ENCODE results near the gene PPP1CC.

The PPP1CC gene

GRCh38 chr12:110687396-110688169, 55.1 kb downstream of the PPP1CC start:
- DNase-seq (ENCODE audit: low read depth), result no peak

- no peak for DNase-seq (ENCODE audit: low read depth)
These were observed 56.3 kb downstream of the PPP1CC start for GRCh38 chr12:110686294-110686903.

- no peak for DNase-seq (ENCODE audit: low read depth)
These were observed 58.3 kb downstream of the PPP1CC start for GRCh38 chr12:110684312-110684836.

GRCh38 chr12:110683888-110684287, 58.8 kb downstream of the PPP1CC start:
- DNase-seq (ENCODE audit: low read depth), result no peak

GRCh38 chr12:110680032-110680431, 62.7 kb downstream of the PPP1CC start:
- no peak for DNase-seq (ENCODE audit: low read depth)

GRCh38 chr12:110679201-110679600, 63.5 kb downstream of the PPP1CC start:
- DNase-seq (ENCODE audit: low read depth), result no peak

GRCh38 chr12:110677982-110678381, 64.7 kb downstream of the PPP1CC start:
- DNase-seq (ENCODE audit: low read depth), result no peak

GRCh38 chr12:110677206-110677911, 65.3 kb downstream of the PPP1CC start:
- DNase-seq (ENCODE audit: low read depth), result no peak

GRCh38 chr12:110676171-110676570, 66.5 kb downstream of the PPP1CC start:
- no peak for DNase-seq (ENCODE audit: low read depth)

- DNase-seq (ENCODE audit: low read depth), result no peak
These were observed 72.5 kb downstream of the PPP1CC start for GRCh38 chr12:110670161-110670701.

Data from T follicular helper cell (primary cell).